GM19023 (cell line): ENCODE measurements around the gene IL1RAP.

Experiments used
- ATAC-seq: cut with Tn5 transposase; IDR thresholded peaks from one replicate; pipeline ENCODE4 v1.9.1; 2021; ENCODE audit warnings: mild to moderate bottlenecking, moderate library complexity; ENCODE audit not compliant: unreplicated experiment

The IL1RAP gene

DNA sequence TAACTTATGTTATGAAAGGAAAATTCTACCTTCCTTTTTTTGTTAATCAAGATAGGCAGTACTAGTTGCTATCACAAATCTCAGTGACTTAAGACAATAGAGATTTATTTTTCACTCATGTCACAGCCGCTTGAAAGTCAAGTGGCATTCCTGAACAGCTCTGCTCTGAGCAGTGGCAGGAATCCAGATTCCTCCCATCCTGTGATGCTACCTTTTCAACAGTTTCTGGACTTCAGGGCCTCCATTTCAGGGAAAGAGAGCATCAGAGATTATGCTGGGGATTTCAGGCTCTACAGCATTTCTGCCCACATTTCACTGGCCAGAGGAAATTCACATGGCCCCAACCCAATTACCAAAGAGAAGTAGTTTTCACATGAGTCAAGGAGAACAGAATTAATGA lies 83.4 kb downstream of the IL1RAP start:
- ATAC-seq = no peak

DNA sequence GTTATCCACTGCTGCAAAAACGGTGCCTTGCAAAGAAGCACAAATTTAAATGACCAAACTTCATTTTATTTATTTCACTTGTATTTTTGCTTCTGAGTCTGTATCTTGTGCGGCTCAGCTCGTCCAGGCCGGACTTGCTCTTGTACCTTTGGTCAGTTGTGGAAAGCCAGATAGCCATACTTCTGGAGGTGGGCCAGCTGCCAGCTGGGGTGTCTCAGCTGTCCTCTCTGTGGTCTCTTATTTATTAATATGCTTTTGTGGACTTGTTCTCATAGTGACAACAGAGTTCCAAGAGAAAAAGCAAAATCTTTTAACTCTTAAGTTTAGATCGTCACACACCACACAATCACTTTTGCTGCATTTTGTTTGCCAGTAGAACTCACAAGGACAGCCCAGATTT lies 87.7 kb downstream of the IL1RAP start:
- no peak for ATAC-seq

DNA sequence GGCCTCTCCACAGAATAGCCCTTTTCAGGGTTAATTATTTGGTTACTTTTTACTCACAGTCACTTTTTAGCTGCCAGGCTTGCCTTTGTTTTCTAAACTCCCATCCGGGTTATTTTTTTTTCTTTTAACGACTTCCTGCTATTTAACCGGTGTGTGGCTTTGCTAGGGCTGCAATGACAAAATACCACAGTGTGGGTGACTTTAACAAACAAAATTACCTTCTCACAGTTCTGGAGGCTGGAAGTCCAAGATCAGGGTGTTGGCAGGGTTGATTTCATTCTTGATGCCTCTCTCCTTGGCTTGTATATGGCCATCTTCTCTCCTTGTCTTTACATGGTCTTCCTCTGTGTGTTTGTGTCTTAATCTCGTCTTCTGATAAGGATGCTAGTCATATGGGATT lies 91.5 kb downstream of the IL1RAP start:
- no peak for ATAC-seq

DNA sequence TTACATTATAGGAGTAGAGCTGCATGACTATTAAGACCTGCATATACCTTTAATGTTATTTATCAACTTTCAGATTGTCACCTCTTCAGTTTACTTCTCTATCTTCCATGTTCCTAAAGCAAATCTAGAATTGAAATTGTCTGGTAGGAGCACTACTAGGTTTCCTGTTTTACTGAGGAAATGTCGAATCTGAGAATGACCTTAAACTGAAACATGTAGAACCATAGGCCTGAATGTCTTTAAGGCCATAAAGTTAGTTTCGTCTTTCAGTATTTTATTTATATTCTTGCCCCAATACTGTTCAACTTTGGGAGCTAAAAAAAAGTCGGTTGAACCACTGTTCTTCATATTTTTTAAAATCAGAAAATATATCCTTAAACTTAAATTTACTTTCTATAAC lies 92.7 kb downstream of the IL1RAP start:
- no peak for ATAC-seq

DNA sequence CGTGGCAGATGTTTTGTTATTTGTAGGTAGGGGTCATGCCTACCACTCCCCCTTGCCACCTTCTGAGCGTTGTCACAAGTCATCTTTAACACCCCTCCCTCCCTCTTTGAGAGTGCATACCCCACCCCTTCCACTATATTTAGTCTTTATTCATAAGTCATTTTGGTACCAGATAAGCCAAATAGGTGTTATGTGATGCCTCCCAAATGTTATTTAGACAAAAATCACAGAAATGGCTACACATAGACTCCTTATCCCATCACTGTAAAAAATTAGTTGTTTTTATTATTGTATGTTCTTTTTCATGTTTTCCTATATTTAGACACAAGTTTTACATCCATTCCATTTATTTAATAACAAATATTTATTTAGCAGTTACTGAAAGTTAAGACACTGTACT lies 93.1 kb downstream of the IL1RAP start:
- no peak for ATAC-seq

DNA sequence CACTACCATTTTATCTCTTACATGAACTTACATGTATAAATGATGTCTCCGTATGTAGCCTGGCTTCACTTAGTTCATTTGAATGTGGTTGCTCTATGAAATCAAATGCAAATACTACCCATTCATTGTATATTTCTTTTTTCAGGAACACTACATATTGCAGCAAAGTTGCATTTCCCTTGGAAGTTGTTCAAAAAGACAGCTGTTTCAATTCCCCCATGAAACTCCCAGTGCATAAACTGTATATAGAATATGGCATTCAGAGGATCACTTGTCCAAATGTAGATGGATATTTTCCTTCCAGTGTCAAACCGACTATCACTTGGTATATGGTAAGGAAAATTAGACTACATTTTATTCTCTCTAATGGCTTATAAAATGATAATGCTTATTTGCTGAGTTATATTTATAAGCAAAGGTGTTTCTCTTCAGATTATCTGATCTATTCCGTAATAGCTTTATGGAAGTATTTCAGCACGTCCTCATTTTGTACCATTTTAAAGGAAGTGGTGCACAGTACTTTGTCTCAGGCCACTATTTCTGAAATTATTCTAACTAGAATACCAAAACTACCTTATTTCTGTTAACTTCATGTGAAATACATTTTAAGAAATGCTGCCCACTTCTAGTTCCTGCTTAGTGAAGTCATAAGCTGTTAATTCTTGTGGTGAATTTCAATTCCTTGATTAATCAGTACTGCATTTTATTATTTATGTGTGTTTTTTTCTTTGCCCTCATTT lies 95.1 kb downstream of the IL1RAP start:
- no peak for ATAC-seq

DNA sequence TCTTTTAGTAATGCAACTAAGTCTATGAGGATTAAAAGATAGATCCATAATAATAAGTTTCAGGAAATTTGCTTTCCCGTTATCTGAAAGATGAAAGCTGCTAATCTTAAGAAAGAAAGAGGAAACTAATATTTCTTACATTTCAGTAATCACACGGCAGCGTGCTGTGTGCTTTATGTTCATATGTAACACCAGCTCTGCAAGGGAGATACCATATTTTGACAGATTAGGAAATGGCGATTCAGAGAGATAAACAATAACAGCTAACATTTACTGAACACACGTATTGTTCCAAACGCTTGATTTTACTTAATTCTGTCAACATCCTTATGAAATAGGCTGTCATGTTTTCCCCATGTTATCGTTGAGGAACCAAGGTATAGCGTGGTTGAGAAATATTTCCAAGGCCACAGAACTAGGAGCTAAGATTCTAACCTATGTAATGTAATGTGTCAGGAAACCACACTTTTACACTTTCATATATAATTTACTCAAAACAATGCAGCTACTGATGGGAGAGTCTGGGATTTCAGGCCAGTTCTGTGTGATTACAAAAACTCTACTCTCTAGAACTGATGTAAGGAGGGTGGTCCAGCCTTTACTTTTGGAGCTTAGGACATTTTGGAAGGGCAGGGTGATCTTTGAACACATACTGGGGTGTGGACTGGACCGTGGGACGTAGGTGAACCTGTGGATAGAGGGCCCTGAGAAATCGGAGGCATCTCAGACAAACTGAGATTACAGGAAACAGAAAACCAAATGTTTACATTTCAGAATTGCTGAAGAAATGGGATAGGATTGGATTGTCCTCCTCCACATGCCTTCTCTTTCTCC lies 100.6 kb downstream of the IL1RAP start:
- no peak for ATAC-seq

DNA sequence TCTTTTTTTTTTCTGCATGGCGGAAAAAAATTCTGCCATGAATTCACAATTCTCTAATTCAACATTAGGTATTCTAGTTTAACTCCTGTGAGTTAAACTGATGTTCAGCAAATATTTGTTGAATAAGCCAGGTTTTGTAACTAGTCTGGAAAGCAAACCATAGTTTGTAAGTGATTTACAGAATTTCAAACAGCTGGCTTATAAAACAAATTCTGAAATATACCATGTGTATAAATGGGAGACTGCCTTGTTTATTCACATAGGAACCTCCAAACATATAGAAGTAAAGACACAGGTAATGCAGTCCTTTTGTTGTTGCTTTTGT lies 101.1 kb downstream of the IL1RAP start:
- ATAC-seq = no peak

DNA sequence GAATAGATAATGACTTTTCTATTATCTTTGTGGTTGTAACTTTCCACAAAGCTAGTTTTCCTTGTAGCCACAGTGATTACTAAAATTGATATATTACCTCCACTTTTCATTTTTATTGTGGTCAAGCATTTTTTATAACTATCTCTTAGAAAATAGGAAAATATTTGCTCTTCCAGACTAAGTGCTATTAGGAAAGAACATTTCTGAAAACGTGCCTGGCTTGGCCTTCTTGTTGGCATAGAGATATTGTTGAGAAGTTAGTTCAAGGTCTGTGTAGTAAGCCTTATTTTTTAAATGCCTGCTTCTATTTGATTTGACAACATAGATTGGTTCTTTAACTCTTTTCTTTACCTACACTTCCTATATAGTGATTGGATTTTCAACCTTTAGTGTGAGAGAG lies 101.7 kb downstream of the IL1RAP start:
- no peak for ATAC-seq

DNA sequence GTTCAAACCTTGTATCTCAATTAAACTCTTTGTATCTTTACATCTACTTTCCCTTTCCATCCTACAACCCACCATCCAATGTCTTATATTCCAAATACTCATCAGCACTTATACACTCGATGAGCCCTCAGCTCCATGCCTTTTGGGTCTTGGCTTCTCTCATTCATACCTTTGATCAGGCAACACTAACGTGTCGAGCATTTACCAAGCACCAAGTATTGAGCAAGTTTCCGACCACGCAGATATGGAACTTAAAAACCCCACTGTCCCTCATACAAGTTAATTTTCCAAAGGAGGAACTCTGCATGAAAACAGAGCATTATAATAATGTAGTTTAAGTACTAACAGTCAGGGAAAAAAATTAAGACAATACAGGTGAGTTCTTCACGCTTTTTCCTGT lies 102.8 kb downstream of the IL1RAP start:
- ATAC-seq = no peak

DNA sequence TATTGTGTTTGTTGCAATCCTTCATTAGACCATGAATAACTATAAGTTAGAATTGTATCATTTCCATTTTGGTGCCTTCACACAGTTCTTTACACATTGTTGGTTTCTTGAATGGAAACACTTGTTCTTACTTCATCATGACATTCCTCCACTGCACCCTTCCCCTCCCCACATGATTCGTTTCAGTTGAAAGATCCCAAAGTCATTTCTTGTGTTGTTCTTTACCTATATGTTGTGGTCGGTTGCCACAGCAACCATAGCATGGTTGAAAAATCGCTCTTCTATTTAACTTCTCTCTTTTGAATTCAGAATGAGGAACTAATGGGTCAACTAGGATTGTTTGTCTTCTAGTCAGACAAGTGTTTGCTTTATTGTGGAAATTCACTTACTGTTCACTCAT lies 103.3 kb downstream of the IL1RAP start:
- ATAC-seq = peak; percentile 60

DNA sequence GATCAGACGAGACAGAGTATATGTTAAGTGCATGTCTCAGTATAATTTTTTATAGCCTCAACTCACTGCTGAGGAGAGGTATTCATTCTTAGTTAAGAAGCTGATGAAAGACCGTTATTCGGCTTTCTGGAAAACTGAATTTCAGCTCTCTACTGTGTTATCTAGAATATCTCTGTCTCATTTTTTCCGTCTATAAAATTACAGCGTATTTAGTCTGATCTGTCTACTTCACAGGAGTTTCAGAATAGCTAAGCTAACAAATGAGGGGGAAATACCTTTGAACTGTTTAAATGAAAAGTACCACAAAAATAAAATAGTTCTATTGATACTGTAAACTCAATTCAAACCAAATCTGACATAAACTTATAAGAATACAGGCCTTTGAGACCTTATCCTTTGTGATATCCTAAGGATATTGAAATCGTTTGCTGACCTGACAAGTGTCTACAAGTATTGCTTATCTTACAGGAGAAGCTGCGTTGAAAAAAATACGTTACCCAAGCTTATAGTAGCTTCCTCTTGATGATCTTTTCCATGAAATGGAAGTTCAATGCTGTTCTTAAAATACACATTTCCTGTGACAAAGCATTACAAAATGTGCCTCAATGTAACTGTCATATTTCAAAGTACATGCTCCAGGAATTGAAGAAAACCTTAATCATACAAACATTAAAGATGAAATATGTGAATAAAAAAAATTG lies 104.6 kb downstream of the IL1RAP start:
- no peak for ATAC-seq

DNA sequence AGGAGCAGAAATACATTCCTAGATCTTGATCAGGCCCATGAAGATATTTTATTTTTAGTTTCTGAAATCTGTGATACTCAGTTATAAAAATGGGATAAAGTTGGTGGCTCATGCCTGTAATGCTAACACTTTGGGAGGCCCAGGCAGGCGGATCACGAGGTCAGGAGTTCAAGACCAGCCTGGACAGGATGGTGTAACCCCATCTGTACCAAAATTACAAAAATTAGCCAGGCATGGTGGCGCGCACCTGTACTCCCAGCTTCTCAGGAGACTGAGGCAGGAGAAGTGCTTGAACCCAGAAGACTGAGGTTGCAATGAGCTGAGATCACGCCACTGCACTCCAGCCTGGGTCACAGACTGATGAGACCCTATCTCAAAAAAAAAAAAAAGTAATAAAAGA lies 105.5 kb downstream of the IL1RAP start:
- no peak for ATAC-seq

DNA sequence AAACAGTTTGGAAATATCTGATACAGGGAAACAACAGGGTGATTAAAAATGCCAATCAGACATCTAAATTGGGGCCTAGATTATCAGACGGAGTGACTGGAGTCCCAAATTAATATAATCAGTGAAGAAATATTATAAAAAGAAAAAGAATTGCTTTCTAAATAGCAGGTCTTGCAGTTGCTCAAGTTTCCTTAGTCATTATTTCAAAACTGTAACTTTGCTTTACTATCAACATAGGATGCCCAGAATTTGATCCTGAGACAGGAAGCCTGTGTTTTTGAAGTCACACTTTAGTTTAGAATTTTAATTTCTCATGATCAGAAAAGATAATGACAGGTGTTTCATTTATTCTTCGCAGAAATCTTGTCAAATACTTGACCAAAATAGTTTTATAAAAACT lies 105.9 kb downstream of the IL1RAP start:
- no peak for ATAC-seq

DNA sequence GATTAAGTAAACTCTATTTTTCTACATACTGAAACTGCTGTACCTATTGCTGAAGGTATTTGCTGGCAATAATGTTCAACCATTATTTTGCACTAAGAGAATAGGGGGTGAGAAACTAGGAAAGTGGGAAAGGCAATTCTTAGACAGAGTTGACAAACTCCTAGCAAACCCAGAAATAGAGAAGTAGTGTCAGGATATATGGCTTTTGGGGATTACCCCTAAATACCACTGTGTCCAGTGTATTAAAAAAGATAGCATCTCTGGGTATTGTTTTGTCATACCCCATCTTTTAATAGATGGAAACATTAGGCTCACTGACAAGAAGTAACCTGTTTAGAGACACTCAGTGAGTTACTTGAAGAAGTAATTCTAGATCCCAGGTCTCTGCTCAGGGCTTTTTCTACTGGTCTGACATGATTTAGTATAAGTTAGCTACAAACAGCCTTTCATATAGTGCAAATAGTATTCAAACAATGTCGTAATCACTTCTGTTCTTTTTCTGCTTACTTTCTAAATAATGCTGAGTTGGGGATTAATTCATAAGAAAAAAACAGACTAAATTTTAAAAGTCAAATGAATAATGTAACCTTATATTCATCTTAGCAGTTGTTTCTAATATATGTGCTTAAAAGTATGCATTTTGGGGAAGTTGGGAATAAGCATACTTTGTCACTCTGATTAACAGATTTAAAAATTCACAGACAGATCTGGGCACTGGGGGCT lies 107.2 kb downstream of the IL1RAP start:
- ATAC-seq = no peak

DNA sequence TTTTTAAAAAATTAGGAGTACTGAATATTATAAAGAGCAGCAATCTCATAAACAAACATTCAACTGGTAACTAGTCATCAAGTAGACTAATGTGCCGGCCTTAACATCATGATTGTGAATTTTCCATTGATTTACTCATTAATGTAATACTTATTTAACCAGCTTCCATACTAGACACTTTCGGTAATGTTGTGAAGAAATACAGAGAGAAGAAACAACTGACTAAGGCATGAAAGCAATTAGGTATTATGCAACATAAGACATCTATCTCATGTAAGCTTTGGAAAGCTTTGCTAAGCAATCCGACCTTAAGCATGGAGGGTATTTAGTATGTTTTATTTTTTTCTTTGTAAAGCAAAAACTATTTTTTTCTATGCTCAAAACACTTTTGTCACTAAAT lies 108.0 kb downstream of the IL1RAP start:
- ATAC-seq = no peak

DNA sequence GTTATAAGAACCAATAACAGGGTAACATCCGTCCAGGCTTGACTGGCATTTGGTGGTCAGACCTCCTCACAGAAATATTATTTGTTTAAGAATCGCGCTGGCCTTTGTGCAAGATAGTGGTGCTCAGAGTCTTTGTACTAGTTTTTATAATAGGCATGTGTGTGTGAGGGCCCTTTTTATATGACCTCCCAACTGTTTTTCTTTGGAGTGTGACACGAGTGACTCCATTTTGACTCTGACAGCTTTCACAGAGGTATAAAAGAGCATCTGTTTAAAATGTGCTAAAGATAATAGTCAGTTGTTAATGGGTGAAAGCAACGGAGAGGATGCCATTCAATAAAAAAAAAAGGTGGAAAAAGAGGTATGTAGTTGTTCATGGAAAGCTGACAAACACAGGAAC lies 110.4 kb downstream of the IL1RAP start:
- ATAC-seq = no peak

DNA sequence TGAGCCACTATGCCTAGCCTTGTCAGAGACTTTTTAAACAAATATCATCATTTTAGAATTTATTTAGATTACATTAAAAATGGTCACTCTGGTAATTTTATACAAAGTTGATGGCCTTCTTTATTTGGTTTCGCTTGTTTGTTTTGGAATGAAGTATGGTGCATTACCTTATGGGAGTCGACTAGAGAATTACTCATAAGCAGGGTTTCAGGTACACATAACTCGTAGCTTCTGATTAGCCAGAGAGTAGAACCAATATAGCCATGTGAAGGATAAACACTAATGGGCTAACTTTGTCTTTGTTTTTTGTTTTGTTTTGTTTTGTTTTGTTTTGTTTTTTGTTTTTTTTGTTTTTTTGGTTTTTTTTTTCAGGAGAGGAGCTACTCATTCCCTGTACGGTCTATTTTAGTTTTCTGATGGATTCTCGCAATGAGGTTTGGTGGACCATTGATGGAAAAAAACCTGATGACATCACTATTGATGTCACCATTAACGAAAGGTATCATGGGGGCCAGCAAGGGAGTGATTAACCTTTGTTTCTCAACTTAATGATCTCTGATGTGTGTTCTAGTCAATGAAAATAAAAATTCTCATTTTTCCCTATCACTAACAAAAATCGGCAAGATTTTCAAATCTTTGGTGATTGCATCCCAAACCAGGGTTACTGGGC lies 113.2 kb downstream of the IL1RAP start:
- ATAC-seq = no peak

DNA sequence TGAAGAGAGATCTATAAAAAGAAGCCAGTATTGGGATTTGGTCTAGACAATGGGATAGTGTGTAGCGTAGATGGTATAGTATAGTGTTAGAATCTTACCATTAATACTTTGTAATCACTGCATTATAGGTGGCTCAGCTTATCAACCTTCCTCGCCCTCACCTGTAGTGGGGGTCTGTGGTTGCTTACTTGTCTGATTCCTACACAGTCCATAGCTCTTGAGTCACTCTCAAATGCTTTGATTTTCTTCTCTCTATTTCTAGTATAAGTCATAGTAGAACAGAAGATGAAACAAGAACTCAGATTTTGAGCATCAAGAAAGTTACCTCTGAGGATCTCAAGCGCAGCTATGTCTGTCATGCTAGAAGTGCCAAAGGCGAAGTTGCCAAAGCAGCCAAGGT lies 115.2 kb downstream of the IL1RAP start:
- no peak for ATAC-seq

DNA sequence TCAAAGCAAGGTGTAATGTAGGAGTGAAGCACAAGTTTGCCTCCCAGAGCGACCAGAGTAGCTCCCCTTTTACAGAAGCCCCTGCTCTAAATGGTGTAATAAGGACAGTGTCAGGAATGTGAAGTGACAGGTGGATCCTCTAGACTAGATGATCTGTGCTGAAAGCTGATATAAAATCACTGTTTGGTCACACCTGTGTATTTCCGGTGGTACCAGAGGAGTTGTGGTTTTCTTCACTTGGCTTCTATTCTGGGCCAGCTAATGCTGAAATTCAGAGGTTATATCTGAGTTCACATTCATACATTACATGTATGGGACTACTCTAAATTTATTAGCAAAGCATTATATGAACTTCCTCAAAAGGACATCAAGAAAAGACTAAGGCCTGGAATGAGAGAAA lies 117.4 kb downstream of the IL1RAP start:
- no peak for ATAC-seq

DNA sequence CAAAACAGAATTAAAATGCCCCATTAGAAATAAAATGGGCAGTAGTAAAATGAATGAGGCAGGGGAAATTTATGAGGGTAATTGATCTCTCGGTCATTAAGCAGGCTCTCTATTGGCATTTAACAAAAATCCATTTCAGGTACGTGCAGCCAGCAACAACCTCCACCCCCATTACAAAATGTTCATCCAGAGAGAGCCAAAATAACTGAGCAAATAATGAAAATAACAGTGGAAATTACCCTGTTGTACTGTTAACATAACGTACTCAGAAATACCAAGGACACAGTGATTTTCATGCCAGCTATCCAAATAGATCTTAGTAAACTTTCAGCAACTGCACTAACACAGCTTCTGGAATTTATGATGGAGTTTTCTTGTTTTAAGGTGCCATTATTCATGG lies 127.7 kb downstream of the IL1RAP start:
- no peak for ATAC-seq
